GM18520 (cell line): ENCODE measurements around the gene CDCP1.

Experiments
- ATAC-seq: cut with Tn5 transposase; IDR thresholded peaks from one replicate; pipeline ENCODE4 v1.9.1; 2021; ENCODE audit not compliant: unreplicated experiment

CDCP1 gene

GRCh38 chr3:45139372-45140140, 6.6 kb downstream of the CDCP1 start:
- ATAC-seq, result no peak

GRCh38 chr3:45137656-45138181, 8.5 kb downstream of the CDCP1 start:
- ATAC-seq, result no peak

GRCh38 chr3:45135959-45136358, 10.2 kb downstream of the CDCP1 start:
- no peak for ATAC-seq

GRCh38 chr3:45134758-45135521, 11.2 kb downstream of the CDCP1 start:
- ATAC-seq, result no peak

DNA sequence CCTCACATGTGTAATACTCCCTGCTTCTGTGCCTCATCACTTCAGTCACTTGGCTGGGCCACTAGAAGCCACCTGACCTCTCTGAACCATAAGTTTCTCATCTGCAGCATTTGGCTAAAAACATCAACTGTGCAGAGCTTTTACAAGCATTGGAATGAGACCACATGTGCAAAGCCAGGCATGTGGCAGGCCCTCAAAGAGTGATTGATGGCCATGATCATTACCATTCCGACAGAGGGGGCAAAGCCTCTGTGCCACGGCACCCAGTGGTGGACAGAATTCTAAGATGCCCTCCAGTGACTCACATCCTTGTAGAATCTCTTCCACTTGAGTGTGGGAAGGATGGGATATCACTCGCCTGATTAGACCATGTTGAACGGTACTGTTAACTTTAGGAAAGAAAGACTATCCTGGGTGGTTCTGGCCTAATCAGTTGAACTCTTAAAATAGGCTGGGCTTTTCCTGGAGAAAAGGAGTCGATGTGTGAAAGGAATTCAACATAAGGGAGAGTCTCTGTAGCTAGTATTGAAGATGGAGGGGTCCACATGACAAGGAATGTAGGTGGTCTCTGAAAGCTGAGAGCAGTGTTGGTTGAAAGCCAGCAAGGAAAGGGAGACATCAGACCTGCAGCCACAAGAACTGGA, 13.5 kb downstream of the CDCP1 start:
- ATAC-seq, result no peak

GRCh38 chr3:45131201-45131600, 15.0 kb downstream of the CDCP1 start:
- ATAC-seq, result no peak

DNA sequence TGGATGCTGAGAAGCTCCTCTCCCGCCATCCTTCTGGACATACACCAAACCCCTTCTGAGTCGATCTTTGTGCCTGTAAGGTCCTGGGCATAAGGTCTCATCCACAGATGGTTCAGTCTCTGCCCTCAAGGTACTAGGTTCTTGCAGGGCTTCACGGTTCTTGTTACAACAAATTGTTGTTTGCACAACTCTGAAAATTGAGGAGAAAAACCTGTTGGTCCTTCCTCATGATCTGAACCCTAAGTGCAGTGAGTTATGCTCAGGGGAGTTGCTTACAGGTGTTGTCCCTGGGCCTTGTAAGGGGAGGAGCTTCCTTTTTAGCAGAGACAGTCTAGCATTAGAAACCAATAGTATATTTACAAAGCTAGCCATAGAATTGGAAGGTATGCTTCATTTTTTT, 15.7 kb downstream of the CDCP1 start:
- ATAC-seq, result no peak

- ATAC-seq, result no peak
Measured at GRCh38 chr3:45128950-45129349, 17.2 kb downstream of the CDCP1 start.

DNA sequence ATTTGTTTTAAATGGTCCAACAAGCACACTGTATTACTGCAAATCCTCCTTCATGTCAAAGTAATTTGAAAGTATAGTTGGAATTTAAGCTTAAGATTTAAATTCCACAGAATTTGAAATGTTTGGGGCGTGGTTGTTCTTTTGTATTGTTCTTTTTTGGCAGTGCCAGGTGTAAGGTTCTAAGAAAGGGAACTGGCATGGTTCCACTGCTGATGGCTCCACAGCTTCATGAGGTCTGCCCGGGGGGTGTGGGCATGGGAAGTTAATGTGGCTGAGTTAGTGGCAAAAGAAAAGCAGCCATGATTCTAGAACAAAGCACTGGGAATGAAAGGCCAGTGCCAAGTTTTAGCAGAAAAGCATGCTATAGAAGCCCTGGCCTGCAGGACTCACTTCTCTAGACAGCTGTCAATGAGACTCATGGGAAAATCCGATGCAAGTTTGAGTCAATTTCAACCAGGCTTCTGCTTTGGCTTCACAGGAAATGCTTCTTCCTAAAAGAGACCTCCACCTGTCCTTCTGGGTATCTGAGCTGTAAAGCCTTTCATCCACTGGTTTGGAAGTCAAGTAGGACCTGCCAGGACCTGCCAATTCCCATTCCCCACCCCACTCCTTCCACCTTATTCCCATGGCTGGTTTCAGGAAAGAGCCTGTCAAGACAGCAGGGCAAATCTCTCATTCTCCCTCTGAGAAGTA, 18.9 kb downstream of the CDCP1 start:
- no peak for ATAC-seq

DNA sequence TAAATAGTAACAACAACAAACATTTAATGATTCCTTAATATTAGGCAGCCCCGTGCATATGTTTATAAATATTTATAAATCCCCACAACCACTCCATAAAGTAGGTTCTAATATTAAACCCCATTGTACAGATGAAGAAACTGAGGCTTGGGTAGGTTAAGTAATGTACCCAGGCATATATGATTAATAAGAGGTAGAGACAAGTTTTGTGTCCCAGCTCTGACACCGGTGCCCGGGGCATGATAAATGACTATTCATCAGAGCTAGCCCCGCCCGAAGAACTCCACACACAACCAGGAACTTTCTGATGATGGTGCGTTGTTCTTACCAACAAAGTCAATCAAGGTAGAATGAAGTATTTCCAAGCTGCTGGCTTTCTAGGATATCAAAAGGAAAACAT, 19.4 kb downstream of the CDCP1 start:
- no peak for ATAC-seq

DNA sequence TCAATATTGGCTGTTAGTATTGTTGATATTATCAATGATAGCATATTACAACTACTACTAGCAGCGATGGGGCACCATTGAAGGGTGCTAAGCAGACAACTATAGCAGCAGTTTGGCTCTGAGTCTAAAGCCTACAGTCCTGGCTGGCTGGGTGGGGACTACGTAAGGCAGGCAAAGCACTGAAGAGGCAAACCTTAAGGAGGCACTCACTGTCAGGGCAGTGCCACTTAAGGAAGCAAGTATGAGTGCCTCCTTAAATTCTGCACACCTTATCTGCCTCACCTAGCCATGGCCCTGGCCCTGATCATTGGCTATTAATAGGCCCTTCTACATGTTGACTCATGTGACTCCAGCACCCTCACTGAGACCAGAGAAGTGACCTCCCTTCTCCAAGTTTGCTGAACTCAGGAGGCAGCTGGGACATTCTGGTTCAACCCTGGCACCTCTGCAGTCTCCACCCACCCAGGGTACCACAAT, 20.6 kb downstream of the CDCP1 start:
- ATAC-seq, result no peak

DNA sequence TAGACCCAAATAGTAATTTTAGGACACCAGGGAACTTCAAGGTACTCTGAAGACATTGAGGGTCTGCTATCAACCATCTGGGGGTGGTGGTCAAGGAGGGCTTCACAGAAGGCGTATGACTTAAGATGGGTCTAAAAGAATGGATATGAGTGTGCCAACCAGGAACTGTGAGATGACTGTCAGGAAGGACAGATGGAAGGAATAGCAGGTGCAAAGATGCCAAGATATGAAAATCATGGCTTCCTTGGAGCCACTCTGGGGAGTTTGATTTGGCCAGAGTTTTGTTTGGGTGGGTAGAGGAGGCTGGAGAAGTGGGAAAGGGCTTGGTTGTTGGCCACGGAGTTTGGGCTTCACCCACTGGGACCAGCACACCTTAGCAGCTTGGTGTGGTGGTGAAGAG, 21.2 kb downstream of the CDCP1 start:
- ATAC-seq, result no peak

GRCh38 chr3:45124352-45124751, 21.8 kb downstream of the CDCP1 start:
- ATAC-seq, result no peak

GRCh38 chr3:45123581-45124269, 22.5 kb downstream of the CDCP1 start:
- no peak for ATAC-seq

- peak; percentile 61 for ATAC-seq
Measured at GRCh38 chr3:45123030-45123429, 23.1 kb downstream of the CDCP1 start.

DNA sequence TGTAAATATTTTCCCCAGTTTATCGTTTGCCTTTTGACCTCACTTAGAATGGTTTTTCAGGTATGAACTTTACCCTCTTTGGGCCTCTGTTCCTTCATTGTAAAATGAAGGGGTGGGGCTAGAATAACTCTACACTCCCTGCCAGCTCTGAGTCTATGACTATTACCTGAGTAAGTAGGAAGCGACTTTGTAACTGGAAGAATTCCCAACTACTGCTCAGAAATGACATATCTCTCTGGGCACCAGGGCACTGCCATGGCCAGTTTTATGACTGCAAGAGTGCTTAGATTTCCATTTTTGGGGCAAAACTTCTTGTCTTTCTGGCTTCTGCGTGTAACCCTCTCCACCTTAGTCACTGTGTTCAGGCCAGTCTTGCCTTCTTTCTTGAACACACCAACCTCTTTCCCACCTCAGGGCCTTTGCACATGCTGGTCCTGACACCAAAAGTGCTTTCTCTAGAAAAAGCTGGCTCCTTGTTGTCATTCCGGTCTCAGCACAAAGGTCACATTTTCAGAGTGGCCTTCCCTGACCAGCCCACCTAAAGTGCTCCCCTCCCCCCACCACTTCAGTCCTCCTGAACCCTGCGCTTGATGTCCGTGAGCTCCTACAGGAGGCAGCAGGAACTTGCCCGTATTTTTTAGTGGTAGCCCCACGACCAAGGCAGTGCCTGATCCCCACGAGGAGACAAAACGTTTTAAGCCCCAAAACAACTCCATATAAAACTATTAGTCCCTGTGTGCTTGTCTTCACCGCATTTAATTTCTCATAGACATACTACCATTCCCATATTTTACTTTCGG, 25.6 kb downstream of the CDCP1 start:
- ATAC-seq, result no peak

- ATAC-seq, result no peak
Measured at GRCh38 chr3:45119824-45120358, 26.3 kb downstream of the CDCP1 start.

- no peak for ATAC-seq
Measured at GRCh38 chr3:45119376-45119775, 26.8 kb downstream of the CDCP1 start.

GRCh38 chr3:45118615-45119071, 27.5 kb downstream of the CDCP1 start:
- no peak for ATAC-seq
